ENCODE results near the gene RNF181. TPM values are rescaled to one million over a fixed set of nuclear protein-coding genes. Genes with fewer than 3 reads are reported as not detected.

Gene RNF181
- total RNA-seq, 2 experiments from 2014 or later, result 91.0 to 104 TPM

Other genes starting within 250 kb of the RNF181 start
- gene RETSAT, start 241.2 kb upstream of the RNF181 start, total RNA-seq, result 10 to 100 TPM; 27.8 to 28.4 TPM
- gene ELMOD3, start 241.0 kb upstream of the RNF181 start, total RNA-seq, result 10 to 100 TPM; 14.4 to 19.9 TPM
- gene CAPG, start 185.4 kb upstream of the RNF181 start, total RNA-seq, result 100 to 1,000 TPM; 282 to 288 TPM
- gene SH2D6, start 177.0 kb upstream of the RNF181 start, total RNA-seq, result under 1 TPM; 0.61 to 0.73 TPM
- gene MAT2A, start 56.6 kb upstream of the RNF181 start, total RNA-seq, result 100 to 1,000 TPM; 264 to 273 TPM
- gene GGCX, start 34.3 kb upstream of the RNF181 start, total RNA-seq, result 10 to 100 TPM; 18.9 to 20.0 TPM
- 100 to 1,000 TPM; 141 to 148 TPM for gene VAMP8, start 18.2 kb upstream of the RNF181 start, total RNA-seq
- gene VAMP5, start 11.3 kb upstream of the RNF181 start, total RNA-seq, result 10 to 100 TPM; 72.0 to 74.4 TPM
- 1 to 10 TPM; 1.7 to 1.9 TPM for gene TMEM150A, start 7.0 kb downstream of the RNF181 start, total RNA-seq
- 10 to 100 TPM; 38.9 to 43.4 TPM for gene C2orf68, start 16.3 kb downstream of the RNF181 start, total RNA-seq
- 10 to 100 TPM; 81.3 to 82.4 TPM for gene USP39, start 20.4 kb downstream of the RNF181 start, total RNA-seq
- gene SFTPB, start 72.5 kb downstream of the RNF181 start, total RNA-seq, result not detected
- 100 to 1,000 TPM; 136 to 143 TPM for gene GNLY, start 98.6 kb downstream of the RNF181 start, total RNA-seq
- gene ATOH8, start 158.2 kb downstream of the RNF181 start, total RNA-seq, result under 1 TPM; 0.11 to 0.13 TPM

All from activated CD8-positive, alpha-beta T cell treated with anti-CD3 and anti-CD28 coated beads, Interleukin-2, amount 10 ng/mL, durations not matched to agents 7 days and 5 days (primary cell).